HEK293 (cell line): ENCODE data around the gene CCDC178.

Experiments used
- YY1 ChIP-seq: fragments of 450-650 bp; formaldehyde crosslinking; IDR thresholded peaks from 2 replicates; pipeline ENCODE4 v1.5.1; 2018; ENCODE audit warnings: missing biosample characterization, missing genetic modification characterization
- ZBTB20 ChIP-seq: fragments of 450-650 bp; formaldehyde crosslinking; IDR thresholded peaks from 2 replicates; pipeline ENCODE4 v1.5.1; 2016; ENCODE audit warnings: missing biosample characterization, missing genetic modification characterization
- ZNF548 ChIP-seq: fragments of 450-650 bp; formaldehyde crosslinking; IDR thresholded peaks from 2 replicates; pipeline ENCODE4 v1.5.1; 2016; ENCODE audit warnings: missing biosample characterization, missing genetic modification characterization

GRCh38 chr18:33101316-33101715 is 339.2 kb downstream of the CCDC178 start:
- TF ChIP-seq ZNF548 (tag by site-specific recombination): no peak
- no peak for TF ChIP-seq ZBTB20 (tag by site-specific recombination)
- no peak for TF ChIP-seq YY1 (tag by site-specific recombination)
